GM12801 (cell line): ENCODE measurements around the gene NTM.

Experiments used
- TF ChIP-seq, protein P1 (sequence below): IDR thresholded peaks from one replicate; pipeline ENCODE4 v1.5.1; 2011; ENCODE audit warnings: control low read depth; ENCODE audit not compliant: insufficient read length; ENCODE audit errors: extremely low read depth

Gene NTM

GRCh38 chr11:131409345-131409744 is 38.9 kb downstream of the NTM start:
- TF ChIP-seq, protein P1, sequence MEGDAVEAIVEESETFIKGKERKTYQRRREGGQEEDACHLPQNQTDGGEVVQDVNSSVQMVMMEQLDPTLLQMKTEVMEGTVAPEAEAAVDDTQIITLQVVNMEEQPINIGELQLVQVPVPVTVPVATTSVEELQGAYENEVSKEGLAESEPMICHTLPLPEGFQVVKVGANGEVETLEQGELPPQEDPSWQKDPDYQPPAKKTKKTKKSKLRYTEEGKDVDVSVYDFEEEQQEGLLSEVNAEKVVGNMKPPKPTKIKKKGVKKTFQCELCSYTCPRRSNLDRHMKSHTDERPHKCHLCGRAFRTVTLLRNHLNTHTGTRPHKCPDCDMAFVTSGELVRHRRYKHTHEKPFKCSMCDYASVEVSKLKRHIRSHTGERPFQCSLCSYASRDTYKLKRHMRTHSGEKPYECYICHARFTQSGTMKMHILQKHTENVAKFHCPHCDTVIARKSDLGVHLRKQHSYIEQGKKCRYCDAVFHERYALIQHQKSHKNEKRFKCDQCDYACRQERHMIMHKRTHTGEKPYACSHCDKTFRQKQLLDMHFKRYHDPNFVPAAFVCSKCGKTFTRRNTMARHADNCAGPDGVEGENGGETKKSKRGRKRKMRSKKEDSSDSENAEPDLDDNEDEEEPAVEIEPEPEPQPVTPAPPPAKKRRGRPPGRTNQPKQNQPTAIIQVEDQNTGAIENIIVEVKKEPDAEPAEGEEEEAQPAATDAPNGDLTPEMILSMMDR, result no peak

GRCh38 chr11:131411636-131412035 is 41.2 kb downstream of the NTM start:
- TF ChIP-seq, protein P1, result no peak

DNA sequence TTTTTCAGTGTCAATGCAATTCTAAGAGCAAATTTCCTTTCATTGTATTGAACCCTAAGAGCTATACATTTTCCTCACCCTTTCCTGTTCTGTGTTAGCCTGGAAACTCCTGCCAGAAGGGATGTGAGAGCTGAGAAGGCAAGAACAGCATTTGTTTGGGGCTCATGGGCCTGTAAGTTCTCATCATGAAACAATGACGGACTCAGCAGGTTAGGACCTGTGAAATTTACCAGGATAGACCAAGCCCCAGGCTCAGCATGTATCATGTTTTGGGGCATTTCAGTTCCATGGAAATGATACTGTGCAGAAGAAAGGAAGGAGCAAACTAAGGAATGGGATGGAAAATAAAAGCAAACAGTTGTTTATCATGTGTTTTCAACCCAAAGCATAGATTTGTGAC is 41.6 kb downstream of the NTM start:
- TF ChIP-seq, protein P1, result no peak

GRCh38 chr11:131413217-131413616 is 42.8 kb downstream of the NTM start:
- TF ChIP-seq, protein P1, result no peak

- TF ChIP-seq, protein P1, result no peak
These were observed 47.8 kb downstream of the NTM start for GRCh38 chr11:131418189-131418588.

DNA sequence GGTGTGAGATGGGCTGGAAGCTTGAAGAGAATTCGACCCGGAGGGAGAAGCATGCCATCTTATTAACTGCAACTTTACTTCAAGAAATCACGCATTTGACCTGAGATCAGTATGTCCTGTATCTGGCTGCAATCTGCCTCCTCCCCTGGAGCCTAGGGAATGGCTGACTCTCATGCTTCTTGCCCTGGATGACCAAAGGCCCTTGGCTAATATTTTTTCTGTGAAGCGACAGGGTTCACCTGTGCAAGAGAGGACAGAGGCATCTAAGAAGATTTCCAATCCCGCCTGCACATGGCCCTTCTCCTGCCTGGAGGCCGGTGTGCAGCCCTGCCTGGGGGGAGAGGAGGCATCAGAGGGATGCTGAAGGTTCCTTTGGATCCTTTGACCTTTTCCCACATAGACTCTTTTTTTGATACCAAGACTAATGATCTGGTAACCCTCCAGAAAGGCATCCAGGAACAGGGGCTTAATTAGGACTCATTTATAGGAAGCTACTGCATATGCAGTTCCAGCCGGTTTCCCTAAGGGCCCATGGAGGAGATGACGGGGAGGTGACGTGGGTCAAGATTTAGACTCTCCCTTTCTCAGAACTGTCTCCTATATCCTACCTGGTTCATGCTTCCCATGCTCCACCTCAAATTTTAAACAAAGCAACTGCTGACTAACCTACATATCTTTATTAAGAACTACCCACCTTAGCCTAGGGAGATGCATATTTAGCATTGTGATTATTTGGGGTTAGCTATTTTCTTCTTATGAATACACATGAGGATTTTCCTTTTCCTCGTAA is 50.8 kb downstream of the NTM start:
- TF ChIP-seq, protein P1, result no peak

DNA sequence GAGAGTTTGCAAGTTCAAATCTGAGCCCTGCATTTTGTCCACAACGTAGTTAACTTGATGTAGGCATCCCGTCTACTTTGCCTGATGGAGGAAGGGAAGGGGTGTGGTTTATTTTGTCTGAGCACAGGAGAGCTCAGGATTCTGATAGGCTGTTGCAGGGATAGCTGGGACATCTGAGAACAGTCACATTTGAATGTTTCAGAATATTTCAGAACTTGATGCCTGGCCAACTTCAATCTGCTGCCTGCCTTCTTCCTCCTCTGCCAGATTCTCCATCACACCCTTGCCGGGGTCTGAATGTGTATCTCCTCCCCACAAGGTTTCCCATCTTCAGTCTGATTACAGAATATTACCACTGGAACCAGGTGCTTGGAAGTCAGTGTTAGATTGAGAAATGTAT is 51.6 kb downstream of the NTM start:
- TF ChIP-seq, protein P1, result no peak

DNA sequence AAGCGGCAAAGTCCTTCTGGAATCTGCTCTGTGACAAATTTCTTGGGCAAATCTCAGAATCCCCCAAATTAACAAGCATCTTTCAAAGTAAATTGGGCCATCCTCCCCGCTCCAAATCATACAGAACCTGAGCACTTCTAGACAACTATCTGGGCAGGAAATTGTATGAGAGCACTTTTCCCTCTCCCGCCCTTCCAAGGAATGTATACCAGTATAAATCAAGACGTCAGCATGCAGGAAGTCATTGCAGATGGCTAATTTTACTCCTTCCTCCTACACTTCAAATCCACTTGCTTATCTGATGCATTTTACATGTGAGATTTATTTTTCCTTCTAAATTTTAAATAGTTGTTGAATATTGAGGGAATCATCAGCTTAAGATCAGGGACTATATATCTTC is 52.1 kb downstream of the NTM start:
- TF ChIP-seq, protein P1, result no peak
